HTR-8/SVneo (cell line): ENCODE results near the gene SHISA6.

Source experiments
- DNase-seq: peaks from one replicate; pipeline ENCODE4 v3.0.0; 2011; ENCODE audit warnings: low spot score, mixed read lengths; ENCODE audit not compliant: insufficient read length
- FAIRE-seq: peaks from 2 replicates; lab custom pipeline; 2011; peaks lifted over from hg19 to GRCh38; lab: Jason Lieb, UNC

SHISA6 gene

GRCh38 chr17:11503308-11504035, 262.5 kb downstream of the SHISA6 start:
- DNase-seq (no peak), FAIRE-seq (no peak)

DNA sequence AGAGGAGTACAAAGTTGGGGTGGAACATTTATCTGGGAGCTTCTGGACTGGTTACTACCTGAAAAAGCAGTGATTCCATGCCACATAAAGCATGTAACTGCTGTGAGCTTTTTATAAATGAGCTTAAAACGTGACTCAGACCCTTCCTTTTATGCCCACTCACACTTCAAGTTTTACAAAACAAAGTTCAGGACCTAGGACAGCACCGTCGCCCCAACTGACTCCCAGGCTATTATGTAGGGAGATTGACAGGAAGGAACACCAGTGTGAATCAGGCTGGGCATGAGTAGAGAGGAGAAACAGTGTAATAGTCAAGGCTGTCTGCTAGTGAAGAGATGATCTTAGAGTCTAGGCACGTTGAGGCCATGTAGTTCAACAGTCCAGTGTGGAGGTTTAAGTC, 265.6 kb downstream of the SHISA6 start:
- DNase-seq: no peak
- FAIRE-seq: no peak

DNA sequence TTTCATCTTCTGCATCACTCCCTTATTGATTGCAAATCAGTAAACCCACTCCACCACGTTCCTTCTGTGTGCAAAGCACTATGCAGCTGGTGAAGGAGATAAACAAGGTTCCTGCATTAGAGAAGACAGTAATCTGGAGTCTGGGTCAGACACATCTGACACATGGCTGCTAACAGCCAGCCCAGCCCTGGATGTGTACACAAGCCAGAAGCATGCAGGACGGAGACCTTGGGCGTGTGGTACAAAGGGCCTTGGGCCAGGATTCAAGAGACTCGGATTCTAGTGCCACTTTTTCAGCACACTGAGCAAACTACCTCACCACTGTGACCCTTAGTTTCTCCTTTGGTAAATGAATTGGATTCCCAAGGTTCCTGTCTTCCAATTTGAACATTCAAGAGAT, 270.7 kb downstream of the SHISA6 start:
- DNase-seq (no peak), FAIRE-seq (no peak)

- no peak for DNase-seq
- FAIRE-seq: no peak
Observed at GRCh38 chr17:11514565-11514964, 273.6 kb downstream of the SHISA6 start.

- no peak for DNase-seq
- FAIRE-seq: no peak
Observed at GRCh38 chr17:11514981-11515680, 274.1 kb downstream of the SHISA6 start.

DNA sequence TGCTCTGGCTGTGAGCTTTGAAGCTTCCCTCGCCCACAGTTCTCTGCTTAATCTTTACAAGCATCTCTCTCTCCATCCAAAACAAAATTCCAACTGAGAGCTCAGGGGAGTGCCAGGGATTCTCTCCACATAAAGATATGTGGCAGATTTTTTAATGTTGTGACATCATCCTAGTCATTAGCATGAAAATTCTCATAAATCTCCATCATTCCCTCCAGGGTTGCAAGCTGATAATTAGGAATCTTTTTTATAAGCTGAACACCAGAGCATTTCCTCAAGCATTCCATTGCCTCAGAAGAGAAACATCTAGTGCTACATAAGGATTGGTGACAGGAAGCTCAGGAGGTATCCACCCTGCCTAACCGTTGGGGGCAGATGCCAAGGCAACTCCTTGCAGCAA, 274.9 kb downstream of the SHISA6 start:
- no peak for FAIRE-seq

DNA sequence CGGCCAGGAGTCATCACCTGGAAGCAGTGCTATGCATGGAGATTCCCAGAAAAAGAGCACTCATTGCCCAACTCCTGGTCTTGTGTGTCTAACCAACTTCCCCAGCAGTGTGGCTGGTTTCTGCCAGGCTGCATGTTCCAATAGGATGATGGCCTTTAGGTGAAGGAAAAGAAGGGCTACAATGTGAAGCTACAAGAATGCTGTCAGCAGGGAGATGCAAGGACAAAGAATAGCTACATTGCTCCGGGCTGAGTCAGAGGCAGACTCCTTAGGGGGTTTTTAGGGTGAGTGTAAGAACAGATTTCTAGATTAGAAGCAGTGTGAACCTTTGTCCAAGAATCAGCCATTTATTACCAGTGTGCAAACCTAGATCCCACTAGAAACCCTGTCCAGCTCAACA, 294.2 kb downstream of the SHISA6 start:
- DNase-seq: no peak
- no peak for FAIRE-seq

More for the DNA sequence above, 274.9 kb downstream of the SHISA6 start:
- DNase-seq: no peak

DNA sequence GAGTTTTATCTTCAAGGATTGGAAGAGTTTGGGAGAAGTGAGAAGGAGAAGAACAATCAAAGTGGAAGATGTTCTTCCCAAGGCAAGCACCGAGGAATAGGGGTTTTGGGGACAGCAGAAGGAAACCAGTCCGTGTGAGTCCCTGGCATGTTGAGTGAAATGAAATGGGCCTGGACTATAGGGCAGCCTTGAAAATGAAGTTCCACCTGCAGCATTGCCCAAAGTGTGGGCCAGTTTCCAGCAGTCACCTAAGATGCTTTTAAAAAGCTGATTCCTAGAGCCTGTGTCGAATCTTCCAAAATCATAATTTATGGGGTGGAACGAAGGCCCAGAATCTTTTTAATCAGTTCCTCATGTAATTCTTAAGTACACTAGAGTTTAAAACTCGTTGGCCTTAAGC, 297.4 kb downstream of the SHISA6 start:
- FAIRE-seq (no peak), DNase-seq (no peak)

DNA sequence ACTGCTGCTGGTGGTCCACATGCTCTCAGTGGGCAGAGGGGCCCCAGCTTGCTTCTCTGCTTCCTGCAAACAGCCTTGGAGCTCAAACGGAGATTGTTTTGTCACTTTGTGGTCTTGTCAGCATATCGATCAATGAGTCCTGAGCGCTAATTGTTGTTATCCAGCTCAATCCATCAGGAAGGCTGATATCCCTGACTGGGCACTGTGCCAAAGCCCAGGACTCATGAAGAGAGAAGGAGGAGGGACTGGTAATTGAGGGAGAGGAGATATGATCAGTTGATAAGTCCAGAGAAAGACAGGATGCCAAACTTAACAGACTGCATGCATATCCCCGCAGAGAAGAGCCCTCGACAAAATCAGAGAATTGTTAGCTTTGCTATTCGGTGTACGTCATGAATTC, 298.6 kb downstream of the SHISA6 start:
- DNase-seq (no peak), FAIRE-seq (no peak)

DNA sequence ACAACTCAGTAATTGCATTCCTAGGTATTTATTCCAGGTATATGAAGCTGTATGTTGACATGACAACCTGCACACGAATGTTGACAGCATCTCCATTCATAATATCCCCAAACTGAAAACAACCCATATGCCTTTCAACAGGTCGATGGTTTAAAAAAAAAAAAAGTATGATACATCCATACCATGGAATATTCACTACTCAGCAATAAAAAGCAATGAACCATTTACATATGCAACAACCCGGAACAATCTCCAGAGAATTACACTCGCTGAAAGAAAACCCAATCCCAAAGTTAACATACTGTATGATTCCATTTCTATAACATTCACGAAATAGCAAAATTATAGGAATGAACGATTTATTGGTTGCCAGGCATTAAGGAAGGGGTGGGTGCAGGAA, 304.0 kb downstream of the SHISA6 start:
- FAIRE-seq (no peak), DNase-seq (no peak)

DNA sequence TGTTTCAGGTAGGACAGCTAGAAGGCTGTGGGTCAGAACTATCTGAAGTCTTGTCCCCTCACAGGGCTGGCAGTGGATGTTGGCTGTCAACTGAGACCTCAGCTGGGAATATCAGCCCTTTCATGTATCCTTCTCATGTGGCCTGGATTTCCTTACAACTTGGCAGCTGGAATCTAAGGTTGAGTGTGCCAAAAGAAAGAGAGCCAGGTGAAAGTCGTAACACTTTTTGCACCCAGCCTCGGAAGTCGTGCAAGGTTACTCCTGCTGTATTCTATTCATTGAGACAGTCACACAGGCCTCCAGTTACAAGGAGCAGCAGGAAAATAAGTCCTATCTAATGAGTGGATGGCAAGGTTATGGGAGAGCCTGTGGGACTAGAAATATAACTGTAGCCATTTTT, 304.7 kb downstream of the SHISA6 start:
- DNase-seq (no peak), FAIRE-seq (no peak)

DNA sequence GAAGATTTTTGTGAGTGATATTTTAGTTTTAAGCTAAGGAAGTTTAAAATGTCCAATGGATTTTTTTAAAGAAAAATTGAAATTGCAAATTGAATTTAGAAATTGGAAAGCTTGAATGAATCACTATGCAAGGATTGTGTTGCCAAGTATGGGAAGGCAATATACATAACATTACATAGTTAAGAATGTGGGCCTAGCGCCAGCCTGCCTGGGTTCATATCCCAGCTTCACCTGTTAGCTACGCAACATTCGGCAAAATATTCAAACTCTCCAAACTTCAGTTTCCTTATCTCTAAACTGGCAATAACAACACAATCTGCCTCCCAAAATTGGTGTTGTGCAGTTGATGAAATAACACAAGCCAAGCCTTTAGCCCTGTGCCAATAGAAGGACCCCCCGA, 306.8 kb downstream of the SHISA6 start:
- FAIRE-seq: no peak
- DNase-seq: no peak

DNA sequence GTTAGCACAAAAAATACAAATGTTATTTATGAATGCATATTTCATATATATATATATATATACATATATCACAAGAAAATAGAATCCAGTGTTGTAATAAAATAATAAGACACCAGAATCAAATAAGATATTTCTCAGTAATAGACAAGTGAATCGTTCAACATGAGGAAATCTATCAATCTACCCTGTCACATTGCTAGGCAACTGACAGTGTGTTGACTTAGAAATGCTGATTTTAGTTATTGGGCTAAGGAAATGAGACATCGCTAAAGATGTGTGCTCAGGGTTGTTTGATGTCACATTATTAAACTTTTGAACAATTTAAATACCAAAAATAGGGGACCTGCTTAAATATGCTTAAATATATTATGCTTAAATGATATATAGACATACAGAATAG, 307.4 kb downstream of the SHISA6 start:
- DNase-seq: no peak
- no peak for FAIRE-seq

- no peak for FAIRE-seq
- no peak for DNase-seq
Observed at GRCh38 chr17:11550431-11550830, 309.4 kb downstream of the SHISA6 start.

DNA sequence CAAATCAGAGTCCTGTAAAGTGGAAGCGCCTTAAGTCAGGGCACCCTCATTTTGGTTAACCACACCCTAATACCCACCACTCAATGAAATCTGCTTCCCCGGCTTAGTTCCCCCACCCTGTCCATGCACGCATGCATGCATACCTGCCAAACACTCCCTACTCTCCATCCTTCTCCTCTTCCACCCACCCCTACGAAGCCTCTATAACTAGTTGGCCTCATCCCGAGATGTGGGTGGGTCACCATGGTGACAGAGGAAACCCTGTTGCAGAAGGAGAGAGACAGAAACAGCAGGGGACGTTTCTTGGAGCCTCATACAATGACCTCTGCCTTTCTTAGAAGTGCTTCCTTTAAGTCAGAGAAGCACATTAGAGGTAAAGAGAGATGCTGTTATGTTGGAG, 310.4 kb downstream of the SHISA6 start:
- FAIRE-seq: no peak
- DNase-seq: no peak

- no peak for FAIRE-seq
Observed at GRCh38 chr17:11553135-11553534, 312.1 kb downstream of the SHISA6 start.

DNA sequence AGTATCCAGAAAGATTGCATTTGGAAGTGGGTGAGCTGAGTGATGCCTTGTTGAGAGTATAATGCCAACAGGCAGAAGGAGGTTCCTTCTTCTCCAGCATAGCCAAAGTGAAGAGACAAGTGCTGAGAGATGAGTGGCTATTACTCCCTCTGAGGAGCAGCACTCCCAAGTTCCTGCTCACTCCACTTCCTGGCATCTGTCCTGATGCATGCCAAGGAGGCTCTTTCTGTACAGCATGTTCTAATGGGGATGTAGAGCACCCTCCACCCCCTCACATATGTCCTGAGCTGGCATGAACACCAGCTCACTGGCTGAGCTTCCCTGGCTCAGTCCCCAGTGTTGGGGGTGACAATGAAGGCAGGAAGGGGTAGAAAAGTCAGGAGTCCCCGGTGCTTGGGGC, 313.0 kb downstream of the SHISA6 start:
- FAIRE-seq (no peak), DNase-seq (no peak)

More at GRCh38 chr17:11553135-11553534, 312.1 kb downstream of the SHISA6 start:
- DNase-seq: no peak

- DNase-seq (no peak), FAIRE-seq (no peak)
Observed at GRCh38 chr17:11554542-11554941, 313.5 kb downstream of the SHISA6 start.

GRCh38 chr17:11555530-11555929, 314.5 kb downstream of the SHISA6 start:
- FAIRE-seq: no peak
- DNase-seq: no peak

DNA sequence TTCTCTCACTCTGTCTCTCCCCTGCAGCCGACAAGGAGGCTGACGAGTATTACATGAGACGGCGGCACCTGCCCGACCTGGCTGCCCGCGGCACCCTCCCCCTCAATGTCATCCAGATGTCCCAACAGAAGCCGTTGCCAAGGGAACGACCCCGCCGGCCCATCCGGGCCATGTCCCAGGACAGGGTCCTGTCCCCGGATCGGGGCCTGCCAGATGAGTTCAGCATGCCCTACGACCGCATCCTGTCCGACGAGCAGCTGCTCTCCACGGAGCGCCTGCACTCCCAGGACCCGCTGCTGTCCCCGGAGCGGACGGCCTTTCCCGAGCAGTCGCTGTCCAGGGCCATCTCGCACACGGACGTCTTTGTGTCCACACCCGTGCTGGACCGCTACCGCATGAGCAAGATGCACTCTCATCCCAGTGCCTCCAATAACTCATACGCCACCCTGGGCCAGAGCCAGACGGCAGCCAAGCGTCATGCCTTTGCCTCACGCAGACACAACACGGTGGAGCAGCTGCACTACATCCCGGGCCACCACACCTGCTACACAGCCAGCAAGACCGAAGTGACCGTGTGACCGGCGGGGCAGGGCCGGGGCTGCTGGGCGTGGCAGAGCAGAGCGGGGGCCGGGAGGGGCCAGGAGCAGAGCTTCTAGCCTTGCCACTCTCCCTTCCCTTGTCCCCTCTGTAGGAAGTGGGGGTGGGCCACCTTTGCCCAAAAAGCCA, 316.9 kb downstream of the SHISA6 start:
- no peak for FAIRE-seq
- no peak for DNase-seq

GRCh38 chr17:11558681-11559234, 317.7 kb downstream of the SHISA6 start:
- no peak for DNase-seq
- FAIRE-seq: no peak
